Measurements from ENCODE around the gene STMN1. TPM values are rescaled to one million over a fixed set of nuclear protein-coding genes. Genes with fewer than 3 reads are reported as not detected.

Gene STMN1
- total and polyA plus RNA-seq, 2 of the 8 experiments (the other 6 are each of a cell fraction or from before 2014, with no cell fraction given): 116 to 564 TPM

- no peak overlapping the region for H3K4ac ChIP-seq (replicated peaks; ENCODE audit: insufficient read length, low read depth, low read length)
- no peak overlapping the region for H2BK12ac ChIP-seq (ENCODE audit: low read depth, low read length)
- DNase-seq (ENCODE audit: low read depth in 1 of 2, low spot score in 2 of 2): no peak
- no peak overlapping the region for H2BK15ac ChIP-seq (ENCODE audit: low read length)
- no peak overlapping the region; a peak in 1 of 4 replicates for H3K4me2 ChIP-seq (ENCODE audit: insufficient read depth in 1 of 2, low read depth in 2 of 2, low read length in 2 of 2)
- no peak overlapping the region for H3K9ac ChIP-seq (replicated peaks in 1 of 4; ENCODE audit: extremely low read depth in 1 of 4, low read depth in 3 of 4, low read length in 3 of 4)
- H2BK120ac ChIP-seq (replicated peaks; ENCODE audit: low read depth, low read length): no peak overlapping the region
- no peaks in the 10 kb centered on the region for H3K9me3 ChIP-seq (ENCODE audit: insufficient read depth in 2 of 2, low read depth in 1 of 2, low read length in 1 of 2)
- no peak overlapping the region for H4K91ac ChIP-seq (replicated peaks; ENCODE audit: insufficient read length, low read length)
- H3K27ac ChIP-seq (ENCODE audit: low read depth, low read length): no peak overlapping the region
- H3K4me1 ChIP-seq (replicated peaks in 1 of 4; ENCODE audit: control insufficient read depth in 3 of 4, insufficient read depth in 4 of 4, low read length in 3 of 4): peaks cover 0 to 10% (median 8%) of the 10 kb centered on the region in 4 experiments; a peak in 5 of 7 replicates
- POLR2A ChIA-PET (ENCODE audit: partially characterized antibody): interaction anchor here (0.6 to 4.1 kb wide), 5 partner anchors 10 to 446 kb away, joined by 3 to 29 read pairs (median 21); no protein-coding TSS in a partner anchor
- no peak overlapping the region for H2AK5ac ChIP-seq (ENCODE audit: low read depth, low read length)
- H2AFZ ChIP-seq (ENCODE audit: low read length): no peak overlapping the region
- no peak overlapping the region for H3K4me3 ChIP-seq (ENCODE audit: extremely low read depth in 1 of 4, insufficient read depth in 2 of 4, low read depth in 3 of 4, low read length in 4 of 4)
- CTCF ChIA-PET (ENCODE audit: partially characterized antibody): interaction anchor here (0.8 to 4.0 kb wide), 4 partner anchors 11 to 26 kb away, joined by 3 to 25 read pairs (median 8); no protein-coding TSS in a partner anchor
- no peak overlapping the region for H4K8ac ChIP-seq (ENCODE audit: extremely low read depth, insufficient read depth, low read length)
- 0 out of 2 replicates have a peak, but pooled peaks cover 2% of the 10 kb centered on the region for H3K79me1 ChIP-seq (ENCODE audit: low read depth, low read length)
- no peaks in the 10 kb centered on the region for H3K36me3 ChIP-seq (ENCODE audit: control insufficient read depth in 2 of 4, insufficient read depth in 4 of 4, low read length in 3 of 4)
- H3K14ac ChIP-seq (ENCODE audit: insufficient read length): no peak overlapping the region
- 89% methylated on average over 2 of the region's 2 CpGs; no CpG with 5 or more reads in 1 of the 2 experiments for WGBS, 2 experiments (ENCODE audit: extremely low coverage in 1 of 2, insufficient coverage in 1 of 2, insufficient read length in 1 of 2, insufficient replicate concordance in 2 of 2, low coverage in 1 of 2, low lambda C conversion rate in 2 of 2, missing lambda C conversion rate in 1 of 2)
- no peak overlapping the region for H4K5ac ChIP-seq (ENCODE audit: insufficient read length, low read depth, low read length)
- 0 out of 2 replicates have a peak overlapping the region, but pooled peaks have one; percentile 61 for H2BK20ac ChIP-seq (ENCODE audit: low read length)
- no peak overlapping the region for H3K23ac ChIP-seq (ENCODE audit: insufficient read length)
- FAIRE-seq: no peak
- H3K56ac ChIP-seq (replicated peaks; ENCODE audit: insufficient read length, low read depth, low read length): no peak overlapping the region
- H4K20me1 ChIP-seq (replicated peaks in 1 of 2; ENCODE audit: control insufficient read depth in 1 of 2, insufficient read depth in 2 of 2, low read length in 2 of 2): no peaks in the 10 kb centered on the region
- H3K79me2 ChIP-seq (ENCODE audit: control insufficient read depth in 1 of 2, insufficient read depth in 2 of 2, low read length in 2 of 2): no peaks in the 10 kb centered on the region
- peaks cover 8% of the 10 kb centered on the region for H3K23me2 ChIP-seq (ENCODE audit: low read depth, low read length)
- H3K18ac ChIP-seq (ENCODE audit: extremely low read depth, low read length): no peak overlapping the region
- H3K27me3 ChIP-seq (replicated peaks in 1 of 4; ENCODE audit: control insufficient read depth in 3 of 4, extremely low read depth in 1 of 4, insufficient read depth in 3 of 4, low read length in 3 of 4): peaks cover 0 to 3% (median 1%) of the 10 kb centered on the region in 4 experiments; a peak in 4 of 7 replicates
- H2BK5ac ChIP-seq (ENCODE audit: low read depth, low read length): no peak overlapping the region
Observed at GRCh38 chr1:25877155-25877554, 29.1 kb downstream of the STMN1 start.

All from H1 (cell line).